CD4-positive, alpha-beta T cell treated with Interleukin-1 beta for 1 hour (primary cell): Measurements from ENCODE around the gene HIRA.
A peak's percentile ranks its signal among the peaks of the same experiment; 100 is the strongest.
"Not testable (repeated sequence)": the region's sequence is repeated elsewhere in the genome, so short reads cannot be mapped to it uniquely, and the experiment has no call there.

ENCODE experiments used
- DNase-seq, 2 donors: peaks; one replicate each; pipeline ENCODE4 v3.0.0-alpha.2; 2020 to 2022

HIRA gene

GRCh38 chr22:19376247-19376646 lies 55.3 kb downstream of the HIRA start:
- no peak for DNase-seq

- DNase-seq, result no peak
Measured at GRCh38 chr22:19375435-19375834, 56.1 kb downstream of the HIRA start.

GRCh38 chr22:19374410-19374809 lies 57.1 kb downstream of the HIRA start:
- DNase-seq, result no peak

- no peak for DNase-seq
Measured at GRCh38 chr22:19373450-19373849, 58.1 kb downstream of the HIRA start.

- no peak for DNase-seq
Measured at GRCh38 chr22:19371893-19372292, 59.6 kb downstream of the HIRA start.

- DNase-seq, result no peak
Measured at GRCh38 chr22:19368876-19369275, 62.7 kb downstream of the HIRA start.

GRCh38 chr22:19367763-19368367 lies 63.7 kb downstream of the HIRA start:
- no peak for DNase-seq

- DNase-seq, result not testable (repeated sequence)
Measured at GRCh38 chr22:19363541-19363940, 68.0 kb downstream of the HIRA start.

GRCh38 chr22:19361501-19362103 lies 69.9 kb downstream of the HIRA start:
- peak in 1 of 2 donors; percentile 75 for DNase-seq

GRCh38 chr22:19360862-19361261 lies 70.7 kb downstream of the HIRA start:
- DNase-seq, result no peak

- no peak for DNase-seq
Measured at GRCh38 chr22:19360300-19360792, 71.2 kb downstream of the HIRA start.

GRCh38 chr22:19359554-19360299 lies 71.8 kb downstream of the HIRA start:
- no peak for DNase-seq

- DNase-seq, result no peak
Measured at GRCh38 chr22:19358703-19359553, 72.6 kb downstream of the HIRA start.

GRCh38 chr22:19358195-19358594 lies 73.3 kb downstream of the HIRA start:
- DNase-seq, result no peak

GRCh38 chr22:19357270-19358105 lies 74.0 kb downstream of the HIRA start:
- DNase-seq, result no peak

- DNase-seq, result no peak
Measured at GRCh38 chr22:19356708-19357269, 74.7 kb downstream of the HIRA start.

- no peak for DNase-seq
Measured at GRCh38 chr22:19355413-19356157, 75.9 kb downstream of the HIRA start.

GRCh38 chr22:19354201-19354600 lies 77.3 kb downstream of the HIRA start:
- no peak for DNase-seq

GRCh38 chr22:19353363-19354131 lies 78.0 kb downstream of the HIRA start:
- no peak for DNase-seq

- DNase-seq, result no peak
Measured at GRCh38 chr22:19352766-19353165, 78.8 kb downstream of the HIRA start.
